Measurements from ENCODE around the gene CPE. TPM values are rescaled to one million over a fixed set of nuclear protein-coding genes. Genes with fewer than 3 reads are reported as not detected.

The CPE gene
- total and polyA plus RNA-seq, 2 of the 4 experiments (the other 2 are of a cell fraction): 3.6 to 13.5 TPM

GRCh38 chr4:165336743-165337142, 42.1 kb upstream of the CPE start:
- 100% methylated on average over 1 of the region's 6 CpGs; no CpG with 5 or more reads in 1 of the 2 experiments for WGBS, 2 experiments (ENCODE audit: extremely low coverage in 2 of 2, insufficient read length in 1 of 2)
- no peak overlapping the region for H2BK15ac ChIP-seq (ENCODE audit: low read depth, low read length)
- H3K56ac ChIP-seq (ENCODE audit: extremely low read depth, insufficient read depth, low read length): no peak overlapping the region
- no peak overlapping the region for H4K5ac ChIP-seq (ENCODE audit: low read depth, low read length)
- no peak overlapping the region for H2BK20ac ChIP-seq (ENCODE audit: low read depth, low read length)
- no peak overlapping the region for H2AFZ ChIP-seq (replicated peaks; ENCODE audit: low read length, poor library complexity)
- H4K20me1 ChIP-seq (ENCODE audit: insufficient read depth, low read length): no peaks in the 10 kb centered on the region
- H2BK5ac ChIP-seq (ENCODE audit: low read depth, low read length, poor library complexity, severe bottlenecking): no peak overlapping the region
- no peak overlapping the region for H3K14ac ChIP-seq (replicated peaks; ENCODE audit: low read depth, low read length)
- H3K27me3 ChIP-seq (ENCODE audit: control insufficient read depth, insufficient read depth, low read length): no peaks in the 10 kb centered on the region
- no peak overlapping the region for H3K23ac ChIP-seq (ENCODE audit: low read depth, low read length)
- no peak for DNase-seq
- no peak overlapping the region for H3K27ac ChIP-seq (ENCODE audit: insufficient read depth, low read length)
- H3K4me2 ChIP-seq (ENCODE audit: low read depth, low read length): no peak overlapping the region
- no peaks in the 10 kb centered on the region for H3K4me1 ChIP-seq (ENCODE audit: control insufficient read depth, insufficient read depth, low read length)
- no peak overlapping the region for H3K4me3 ChIP-seq (ENCODE audit: insufficient read depth, low read depth, low read length)
- peaks cover 0 to 4% of the 10 kb centered on the region in 2 experiments; a peak in 2 of 4 replicates for H3K79me1 ChIP-seq (ENCODE audit: low read depth in 1 of 2, low read length in 2 of 2)
- H2BK120ac ChIP-seq (ENCODE audit: low read depth, low read length): no peak overlapping the region
- H3K9me1 ChIP-seq (ENCODE audit: insufficient read depth, low read length): no peaks in the 10 kb centered on the region
- no peaks in the 10 kb centered on the region for H3K9me3 ChIP-seq (ENCODE audit: control insufficient read depth, insufficient read depth, low read length)
- ATAC-seq (ENCODE audit: low read depth): no peak
- H3K36me3 ChIP-seq (ENCODE audit: control insufficient read depth, insufficient read depth, low read length): peaks cover 1% of the 10 kb centered on the region; the same call in 1 of the 2 replicates
- dilution Hi-C loops (cut with HindIII; ENCODE audit: low sequenced_read_pairs, unreplicated experiment): no loop called here
- ChIA-PET CTCF (no interaction called here), POLR2A (ENCODE audit: unreplicated experiment) (no interaction called here)
- in situ Hi-C loops (cut with MboI; ENCODE audit: low sequenced_read_pairs): loop anchor here (25.0 kb wide), 1 partner anchor 124 kb away; the partner anchor contains the start of gene KLHL2
- intact Hi-C loops (cut with micrococcal nuclease): no loop called here
- no peak overlapping the region for H2AK9ac ChIP-seq (replicated peaks; ENCODE audit: low read depth, low read length, poor library complexity)
- TF ChIP-seq MAFK (IDR thresholded peaks at IDR 0.05; ENCODE audit: low read depth, low read length): no peak
- TF ChIP-seq RAD21 (IDR thresholded peaks at IDR 0.05; ENCODE audit: low read length): no peak
- TF ChIP-seq, protein P1, sequence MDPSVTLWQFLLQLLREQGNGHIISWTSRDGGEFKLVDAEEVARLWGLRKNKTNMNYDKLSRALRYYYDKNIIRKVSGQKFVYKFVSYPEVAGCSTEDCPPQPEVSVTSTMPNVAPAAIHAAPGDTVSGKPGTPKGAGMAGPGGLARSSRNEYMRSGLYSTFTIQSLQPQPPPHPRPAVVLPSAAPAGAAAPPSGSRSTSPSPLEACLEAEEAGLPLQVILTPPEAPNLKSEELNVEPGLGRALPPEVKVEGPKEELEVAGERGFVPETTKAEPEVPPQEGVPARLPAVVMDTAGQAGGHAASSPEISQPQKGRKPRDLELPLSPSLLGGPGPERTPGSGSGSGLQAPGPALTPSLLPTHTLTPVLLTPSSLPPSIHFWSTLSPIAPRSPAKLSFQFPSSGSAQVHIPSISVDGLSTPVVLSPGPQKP (IDR thresholded peaks at IDR 0.05; ENCODE audit: borderline replicate concordance, low read depth, low read length): no peak
- no peak for TF ChIP-seq CEBPB (IDR thresholded peaks at IDR 0.05; ENCODE audit: low read depth, low read length)
- TF ChIP-seq SMC3 (IDR thresholded peaks at IDR 0.05; ENCODE audit: low read depth, low read length): no peak
- TF ChIP-seq, protein P2, sequence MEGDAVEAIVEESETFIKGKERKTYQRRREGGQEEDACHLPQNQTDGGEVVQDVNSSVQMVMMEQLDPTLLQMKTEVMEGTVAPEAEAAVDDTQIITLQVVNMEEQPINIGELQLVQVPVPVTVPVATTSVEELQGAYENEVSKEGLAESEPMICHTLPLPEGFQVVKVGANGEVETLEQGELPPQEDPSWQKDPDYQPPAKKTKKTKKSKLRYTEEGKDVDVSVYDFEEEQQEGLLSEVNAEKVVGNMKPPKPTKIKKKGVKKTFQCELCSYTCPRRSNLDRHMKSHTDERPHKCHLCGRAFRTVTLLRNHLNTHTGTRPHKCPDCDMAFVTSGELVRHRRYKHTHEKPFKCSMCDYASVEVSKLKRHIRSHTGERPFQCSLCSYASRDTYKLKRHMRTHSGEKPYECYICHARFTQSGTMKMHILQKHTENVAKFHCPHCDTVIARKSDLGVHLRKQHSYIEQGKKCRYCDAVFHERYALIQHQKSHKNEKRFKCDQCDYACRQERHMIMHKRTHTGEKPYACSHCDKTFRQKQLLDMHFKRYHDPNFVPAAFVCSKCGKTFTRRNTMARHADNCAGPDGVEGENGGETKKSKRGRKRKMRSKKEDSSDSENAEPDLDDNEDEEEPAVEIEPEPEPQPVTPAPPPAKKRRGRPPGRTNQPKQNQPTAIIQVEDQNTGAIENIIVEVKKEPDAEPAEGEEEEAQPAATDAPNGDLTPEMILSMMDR (conservative IDR thresholded peaks at IDR 0.05; ENCODE audit: low read depth, low read length): no peak
- TF ChIP-seq USF2 (IDR thresholded peaks at IDR 0.05; ENCODE audit: low read depth, low read length): no peak
- TF ChIP-seq RFX5 (IDR thresholded peaks at IDR 0.05; ENCODE audit: low read depth, low read length): no peak
- no peak for TF ChIP-seq CHD1 (IDR thresholded peaks at IDR 0.05; ENCODE audit: low read depth, low read length)
- no peak for TF ChIP-seq RCOR1 (IDR thresholded peaks at IDR 0.05; ENCODE audit: insufficient replicate concordance, low read length)
- TF ChIP-seq MAZ (IDR thresholded peaks at IDR 0.05; ENCODE audit: borderline replicate concordance, low read depth, low read length): no peak
- TF ChIP-seq POLR2A (IDR thresholded peaks at IDR 0.05; ENCODE audit: low read depth, low read length): no peak
- no peak for TF ChIP-seq MXI1 (IDR thresholded peaks at IDR 0.05; ENCODE audit: borderline replicate concordance, low read depth, low read length)
- TF ChIP-seq NFE2L2 (IDR thresholded peaks at IDR 0.05; ENCODE audit: low read depth, low read length): no peak
- no peak overlapping the region for H3K18ac ChIP-seq (ENCODE audit: low read depth, low read length)
- no peak overlapping the region for H4K8ac ChIP-seq (ENCODE audit: low read depth in 2 of 2, low read length in 2 of 2)
- no peak overlapping the region for H2AK5ac ChIP-seq (ENCODE audit: low read depth, low read length)
- no peak overlapping the region for H3K4ac ChIP-seq (ENCODE audit: low read depth, low read length)
- no TSS peak for BruUV-seq (replicated peaks)
- H4K91ac ChIP-seq (ENCODE audit: insufficient read depth, low read depth, low read length): no peak overlapping the region
- H3K9ac ChIP-seq (ENCODE audit: low read depth, low read length): no peak overlapping the region
